ENCODE data around the gene CHST14.

Gene CHST14

DNA sequence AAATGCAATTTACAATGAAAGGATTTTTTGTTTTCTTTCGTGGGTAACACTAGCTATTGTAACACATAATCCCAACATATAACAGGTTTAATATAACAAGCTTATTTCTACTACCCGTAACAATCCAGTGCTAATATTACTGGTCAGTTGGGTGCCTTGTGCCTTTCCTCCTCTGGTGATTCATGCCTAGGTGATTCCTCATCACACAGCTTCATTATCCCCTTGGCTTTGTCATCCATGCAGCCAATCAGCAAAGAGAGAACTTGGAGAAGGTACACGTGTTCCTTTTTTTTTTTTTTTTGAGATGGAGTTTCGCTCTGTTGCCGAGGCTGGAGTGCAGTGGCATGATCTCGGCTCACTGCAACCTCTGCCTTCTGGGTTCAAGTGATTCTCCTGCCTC lies 30.7 kb downstream of the CHST14 start:
- TF ChIP-seq, protein P1, sequence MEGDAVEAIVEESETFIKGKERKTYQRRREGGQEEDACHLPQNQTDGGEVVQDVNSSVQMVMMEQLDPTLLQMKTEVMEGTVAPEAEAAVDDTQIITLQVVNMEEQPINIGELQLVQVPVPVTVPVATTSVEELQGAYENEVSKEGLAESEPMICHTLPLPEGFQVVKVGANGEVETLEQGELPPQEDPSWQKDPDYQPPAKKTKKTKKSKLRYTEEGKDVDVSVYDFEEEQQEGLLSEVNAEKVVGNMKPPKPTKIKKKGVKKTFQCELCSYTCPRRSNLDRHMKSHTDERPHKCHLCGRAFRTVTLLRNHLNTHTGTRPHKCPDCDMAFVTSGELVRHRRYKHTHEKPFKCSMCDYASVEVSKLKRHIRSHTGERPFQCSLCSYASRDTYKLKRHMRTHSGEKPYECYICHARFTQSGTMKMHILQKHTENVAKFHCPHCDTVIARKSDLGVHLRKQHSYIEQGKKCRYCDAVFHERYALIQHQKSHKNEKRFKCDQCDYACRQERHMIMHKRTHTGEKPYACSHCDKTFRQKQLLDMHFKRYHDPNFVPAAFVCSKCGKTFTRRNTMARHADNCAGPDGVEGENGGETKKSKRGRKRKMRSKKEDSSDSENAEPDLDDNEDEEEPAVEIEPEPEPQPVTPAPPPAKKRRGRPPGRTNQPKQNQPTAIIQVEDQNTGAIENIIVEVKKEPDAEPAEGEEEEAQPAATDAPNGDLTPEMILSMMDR (IDR thresholded peaks at IDR 0.05; ENCODE audit: low read depth, low read length, poor library complexity, severe bottlenecking): no peak
- no peak for TF ChIP-seq EZH2phosphoT487 (IDR thresholded peaks at IDR 0.05; ENCODE audit: borderline replicate concordance, low read length)
- no peaks in the 10 kb centered on the region for H3F3A ChIP-seq (ENCODE audit: control insufficient read depth, insufficient read depth)
- no peak overlapping the region for H3K27ac ChIP-seq (ENCODE audit: low read depth, low read length)
- H3K4me3 ChIP-seq (ENCODE audit: low read length): no peak overlapping the region
- no peaks in the 10 kb centered on the region for H3K36me3 ChIP-seq (ENCODE audit: control insufficient read depth, low read length)
- H4K20me1 ChIP-seq (ENCODE audit: control insufficient read depth, insufficient read depth, low read depth, low read length): no peaks in the 10 kb centered on the region
- H3K4me2 ChIP-seq (ENCODE audit: low read length): no peak overlapping the region
- H3K4me1 ChIP-seq (ENCODE audit: control insufficient read depth, low read length): no peaks in the 10 kb centered on the region
- H3K9me2 ChIP-seq (replicated peaks; ENCODE audit: control insufficient read depth, low read length): no peaks in the 10 kb centered on the region
- H3K27me3 ChIP-seq (ENCODE audit: control insufficient read depth, low read length): peaks cover 27% of the 10 kb centered on the region
- no peaks in the 10 kb centered on the region for H3K9me3 ChIP-seq (ENCODE audit: control insufficient read depth, insufficient read depth, low read length)
- H3K79me2 ChIP-seq (ENCODE audit: control insufficient read depth, low read length): no peaks in the 10 kb centered on the region

DNA sequence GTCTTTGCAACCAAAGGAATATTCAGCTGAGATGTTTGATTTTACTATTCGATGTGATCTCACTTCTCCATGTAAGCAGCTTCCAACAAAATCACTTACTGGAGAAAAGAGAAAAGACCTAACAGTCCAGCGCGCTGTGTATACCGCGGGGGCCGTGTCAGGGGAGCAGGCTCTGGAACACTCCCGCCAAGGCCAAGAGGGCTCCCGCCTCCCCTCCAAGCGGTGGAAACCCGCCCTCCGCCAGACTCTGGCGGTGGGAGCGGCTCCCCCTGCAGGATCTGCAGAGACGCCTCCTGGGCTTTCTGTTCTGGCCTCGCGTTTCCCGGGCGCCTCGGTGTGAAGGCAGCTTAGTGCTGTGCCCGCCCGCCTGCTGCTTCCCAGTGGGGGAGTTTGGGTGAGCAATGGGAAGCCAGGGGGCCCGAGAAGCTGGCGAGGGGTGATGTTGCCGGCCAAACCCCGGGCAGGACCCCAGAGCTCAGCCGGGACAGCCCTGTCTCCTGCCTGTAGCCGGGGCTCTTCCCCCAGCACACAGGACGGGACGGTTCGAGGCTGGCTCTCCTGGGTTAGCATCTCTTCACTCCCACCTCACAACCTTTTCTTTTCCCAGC lies 36.3 kb downstream of the CHST14 start:
- Histone ChIP-seq H4K20me1 (ENCODE audit: control insufficient read depth, insufficient read depth, low read depth, low read length) (no peaks in the 10 kb centered on the region), H3K4me2 (ENCODE audit: low read length) (peak overlapping the region; percentile 43), H3K9me2 (replicated peaks; ENCODE audit: control insufficient read depth, low read length) (no peaks in the 10 kb centered on the region), H3K4me1 (ENCODE audit: control insufficient read depth, low read length) (peaks cover 21% of the 10 kb centered on the region), H3K36me3 (ENCODE audit: control insufficient read depth, low read length) (no peaks in the 10 kb centered on the region), H3K27me3 (ENCODE audit: control insufficient read depth, low read length) (peaks cover 48% of the 10 kb centered on the region), H3K79me2 (ENCODE audit: control insufficient read depth, low read length) (no peaks in the 10 kb centered on the region), H3K9me3 (ENCODE audit: control insufficient read depth, insufficient read depth, low read length) (no peaks in the 10 kb centered on the region), H3K27ac (ENCODE audit: low read depth, low read length) (no peak overlapping the region), H3K4me3 (ENCODE audit: low read length) (peak overlapping the region; percentile 29; the same call in 1 of the 2 replicates), H3F3A (ENCODE audit: control insufficient read depth, insufficient read depth) (no peaks in the 10 kb centered on the region)
- TF ChIP-seq, protein P1 (IDR thresholded peaks at IDR 0.05; ENCODE audit: low read depth, low read length, poor library complexity, severe bottlenecking): peak; percentile 71
- no peak for TF ChIP-seq EZH2phosphoT487 (IDR thresholded peaks at IDR 0.05; ENCODE audit: borderline replicate concordance, low read length)

DNA sequence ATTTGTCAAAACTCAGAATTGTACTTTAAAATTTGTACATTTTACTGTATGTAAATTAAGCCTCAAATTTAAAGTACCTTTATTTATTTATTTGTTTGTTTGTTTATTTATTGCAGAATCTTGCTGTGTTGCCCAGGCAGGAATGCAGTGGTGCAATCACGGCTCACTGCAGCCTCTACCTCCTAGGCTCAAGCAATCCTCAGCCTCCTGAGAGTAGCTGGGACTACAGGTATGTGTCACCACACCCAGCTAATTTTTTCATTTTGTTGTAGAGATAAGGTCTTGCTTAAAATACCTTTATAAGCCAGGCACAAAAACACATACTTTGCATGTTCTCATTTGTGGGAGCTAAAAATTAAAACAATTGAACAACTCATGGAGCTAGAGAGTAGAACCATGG lies 37.4 kb downstream of the CHST14 start:
- peaks cover 57% of the 10 kb centered on the region for H3K27me3 ChIP-seq (ENCODE audit: control insufficient read depth, low read length)
- H3F3A ChIP-seq (ENCODE audit: control insufficient read depth, insufficient read depth): no peaks in the 10 kb centered on the region
- no peaks in the 10 kb centered on the region for H4K20me1 ChIP-seq (ENCODE audit: control insufficient read depth, insufficient read depth, low read depth, low read length)
- TF ChIP-seq, protein P1 (IDR thresholded peaks at IDR 0.05; ENCODE audit: low read depth, low read length, poor library complexity, severe bottlenecking): no peak
- TF ChIP-seq EZH2phosphoT487 (IDR thresholded peaks at IDR 0.05; ENCODE audit: borderline replicate concordance, low read length): no peak
- H3K4me2 ChIP-seq (ENCODE audit: low read length): no peak overlapping the region
- H3K4me3 ChIP-seq (ENCODE audit: low read length): no peak overlapping the region
- H3K27ac ChIP-seq (ENCODE audit: low read depth, low read length): no peak overlapping the region
- H3K9me2 ChIP-seq (replicated peaks; ENCODE audit: control insufficient read depth, low read length): no peaks in the 10 kb centered on the region
- peaks cover 21% of the 10 kb centered on the region for H3K4me1 ChIP-seq (ENCODE audit: control insufficient read depth, low read length)
- H3K79me2 ChIP-seq (ENCODE audit: control insufficient read depth, low read length): no peaks in the 10 kb centered on the region
- no peaks in the 10 kb centered on the region for H3K36me3 ChIP-seq (ENCODE audit: control insufficient read depth, low read length)
- no peaks in the 10 kb centered on the region for H3K9me3 ChIP-seq (ENCODE audit: control insufficient read depth, insufficient read depth, low read length)

Data from DOHH2 (cell line).